Measurements from ENCODE around the gene GPR35. TPM values are rescaled to one million over a fixed set of nuclear protein-coding genes. Genes with fewer than 3 reads are reported as not detected.
A peak's percentile ranks its signal among the peaks of the same experiment; 100 is the strongest.

The GPR35 gene
- total RNA-seq, 3 donors from 2014 or later, result 47.1 to 132 (median 76.8) TPM

DNA sequence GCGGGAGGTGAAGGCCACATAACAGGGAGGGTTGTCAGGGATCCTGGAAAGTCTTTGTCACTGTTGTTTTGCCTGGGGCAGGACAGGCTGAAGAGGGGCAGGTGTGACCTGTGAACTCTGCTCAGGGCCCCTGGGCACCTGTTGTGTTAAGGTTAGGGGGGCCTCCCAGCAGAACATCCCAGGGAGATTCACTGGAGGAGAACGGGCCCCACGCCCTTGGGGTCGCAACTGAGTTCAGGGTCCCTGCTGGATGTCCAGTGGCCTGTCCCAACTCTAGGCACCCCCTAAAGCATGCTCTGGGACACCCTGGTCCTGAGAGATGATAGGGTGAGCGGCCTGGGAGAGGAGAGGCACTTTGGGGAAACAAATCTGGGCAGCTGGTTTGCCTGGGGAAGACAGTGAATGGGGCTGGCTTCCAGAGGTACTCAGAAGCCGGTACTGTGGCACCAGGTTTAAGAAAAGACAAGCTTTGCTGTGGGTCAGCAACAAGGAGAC, 22.9 kb downstream of the GPR35 start:
- Histone ChIP-seq H3K4me3 (no peak overlapping the region), H3K9me3 (peaks cover 4% of the 10 kb centered on the region), H3K36me3 (ENCODE audit: low read depth) (no peaks in the 10 kb centered on the region), H3K4me1 (ENCODE audit: low read depth) (no peaks in the 10 kb centered on the region)
- TF ChIP-seq, protein P1, sequence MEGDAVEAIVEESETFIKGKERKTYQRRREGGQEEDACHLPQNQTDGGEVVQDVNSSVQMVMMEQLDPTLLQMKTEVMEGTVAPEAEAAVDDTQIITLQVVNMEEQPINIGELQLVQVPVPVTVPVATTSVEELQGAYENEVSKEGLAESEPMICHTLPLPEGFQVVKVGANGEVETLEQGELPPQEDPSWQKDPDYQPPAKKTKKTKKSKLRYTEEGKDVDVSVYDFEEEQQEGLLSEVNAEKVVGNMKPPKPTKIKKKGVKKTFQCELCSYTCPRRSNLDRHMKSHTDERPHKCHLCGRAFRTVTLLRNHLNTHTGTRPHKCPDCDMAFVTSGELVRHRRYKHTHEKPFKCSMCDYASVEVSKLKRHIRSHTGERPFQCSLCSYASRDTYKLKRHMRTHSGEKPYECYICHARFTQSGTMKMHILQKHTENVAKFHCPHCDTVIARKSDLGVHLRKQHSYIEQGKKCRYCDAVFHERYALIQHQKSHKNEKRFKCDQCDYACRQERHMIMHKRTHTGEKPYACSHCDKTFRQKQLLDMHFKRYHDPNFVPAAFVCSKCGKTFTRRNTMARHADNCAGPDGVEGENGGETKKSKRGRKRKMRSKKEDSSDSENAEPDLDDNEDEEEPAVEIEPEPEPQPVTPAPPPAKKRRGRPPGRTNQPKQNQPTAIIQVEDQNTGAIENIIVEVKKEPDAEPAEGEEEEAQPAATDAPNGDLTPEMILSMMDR (IDR thresholded peaks at IDR 0.05), result no peak
- ATAC-seq (no peak), DNase-seq (no peak)
- intact Hi-C loops (cut with DNase I, micrococcal nuclease), result no loop called here

DNA sequence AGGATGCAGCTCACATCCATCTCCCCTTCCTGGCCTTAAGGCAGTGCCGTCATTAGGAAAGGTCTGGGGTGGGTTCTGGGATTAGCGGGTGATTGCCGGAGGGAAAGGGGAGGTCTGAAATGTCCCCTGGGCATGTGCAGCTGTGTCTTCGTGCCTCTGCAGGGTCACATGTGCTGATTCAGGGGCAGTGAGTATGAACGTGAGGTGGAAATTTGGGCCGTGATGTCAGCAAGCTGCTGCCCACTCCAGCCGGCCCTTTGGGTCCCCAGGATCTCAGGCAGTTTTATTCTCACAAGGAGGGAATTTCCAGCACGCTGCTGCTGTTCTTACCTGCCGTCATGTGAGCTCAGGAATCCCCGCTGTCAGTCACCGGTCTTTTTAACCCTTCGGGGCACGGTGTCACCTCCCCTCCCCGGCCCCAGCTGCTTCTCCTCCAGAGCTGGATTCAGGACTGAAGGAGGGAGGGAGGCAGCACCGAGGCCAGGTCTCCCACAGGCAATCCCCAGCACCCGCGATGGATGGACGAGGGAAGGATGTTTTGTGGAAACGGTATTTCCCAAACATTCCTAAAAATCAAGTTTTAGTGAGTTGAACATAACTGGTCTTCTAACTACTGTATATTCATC, 23.5 kb downstream of the GPR35 start:
- no peak for ATAC-seq
- no peak for DNase-seq
- intact Hi-C loops (cut with DNase I, micrococcal nuclease), result no loop called here

GRCh38 chr2:240649331-240649730, 24.1 kb downstream of the GPR35 start:
- DNase-seq (no peak), ATAC-seq (no peak)
- H3K4me1 ChIP-seq (ENCODE audit: low read depth), result no peaks in the 10 kb centered on the region
- peaks cover 4% of the 10 kb centered on the region for H3K9me3 ChIP-seq
- TF ChIP-seq, protein P1 (IDR thresholded peaks at IDR 0.05), result no peak
- H3K4me3 ChIP-seq, result no peak overlapping the region
- H3K36me3 ChIP-seq (ENCODE audit: low read depth), result no peaks in the 10 kb centered on the region
- intact Hi-C loops (cut with DNase I, micrococcal nuclease), result no loop called here

More for the DNA sequence above, 23.5 kb downstream of the GPR35 start:
- Histone ChIP-seq H3K4me1 (ENCODE audit: low read depth) (no peaks in the 10 kb centered on the region), H3K4me3 (no peak overlapping the region), H3K36me3 (ENCODE audit: low read depth) (no peaks in the 10 kb centered on the region), H3K9me3 (peaks cover 4% of the 10 kb centered on the region)
- TF ChIP-seq, protein P1 (IDR thresholded peaks at IDR 0.05), result no peak

DNA sequence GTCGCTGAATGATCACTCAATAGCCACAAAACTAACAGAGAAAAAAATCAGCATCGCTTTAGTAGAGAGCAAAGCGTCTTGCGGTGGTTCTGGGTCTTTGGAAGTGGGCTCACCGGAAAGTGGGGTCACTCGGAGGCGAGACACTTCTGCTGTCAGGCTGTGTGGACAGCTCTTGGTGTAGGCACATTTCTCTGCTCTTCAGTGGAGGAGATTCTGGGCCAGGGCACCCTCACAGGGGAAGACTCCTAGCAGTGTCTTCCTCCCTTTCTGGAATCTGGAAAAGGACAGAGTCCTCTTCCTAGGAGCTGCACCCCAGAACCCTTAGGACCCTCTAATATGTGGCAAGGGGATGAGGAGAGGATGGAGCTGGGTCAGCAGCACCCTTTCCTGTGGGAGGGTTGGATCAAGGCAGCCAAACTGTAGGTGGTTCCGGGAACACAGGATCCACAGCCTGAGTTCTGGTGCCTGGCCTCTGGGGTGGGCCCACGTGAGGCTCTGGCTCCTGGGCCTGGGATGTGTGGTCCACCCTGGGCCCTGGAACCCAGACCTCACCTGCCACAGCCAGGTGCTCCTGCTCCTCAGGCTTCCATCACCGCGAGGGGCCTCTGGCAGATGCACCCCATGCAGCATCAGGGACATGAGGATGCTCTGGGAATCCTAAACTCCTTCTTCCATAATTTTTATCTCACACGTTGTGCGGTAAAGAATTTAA, 25.1 kb downstream of the GPR35 start:
- TF ChIP-seq, protein P1 (IDR thresholded peaks at IDR 0.05), result no peak
- no peak for DNase-seq

GRCh38 chr2:240651185-240651584, 25.9 kb downstream of the GPR35 start:
- intact Hi-C loops (cut with DNase I, micrococcal nuclease), result no loop called here
- Histone ChIP-seq H3K36me3 (ENCODE audit: low read depth) (no peaks in the 10 kb centered on the region), H3K4me3 (no peak overlapping the region), H3K4me1 (ENCODE audit: low read depth) (no peaks in the 10 kb centered on the region), H3K9me3 (peaks cover 4% of the 10 kb centered on the region)
- TF ChIP-seq, protein P1 (IDR thresholded peaks at IDR 0.05), result no peak
- ATAC-seq (peak; percentile 72), DNase-seq (no peak)

More for the DNA sequence above, 25.1 kb downstream of the GPR35 start:
- Histone ChIP-seq H3K4me3 (no peak overlapping the region), H3K9me3 (peaks cover 4% of the 10 kb centered on the region), H3K36me3 (ENCODE audit: low read depth) (no peaks in the 10 kb centered on the region), H3K4me1 (ENCODE audit: low read depth) (no peaks in the 10 kb centered on the region)
- no peak for ATAC-seq
- intact Hi-C loops (cut with DNase I, micrococcal nuclease), result no loop called here

Data from mucosa of descending colon (tissue), 3 donors.